Neuronal stem cell (in vitro differentiated cells): Measurements from ENCODE around the gene ASGR1.
"Not testable (repeated sequence)": the region's sequence is repeated elsewhere in the genome, so short reads cannot be mapped to it uniquely, and the experiment has no call there.

ENCODE experiments used
- DNase-seq: peaks from one replicate; pipeline ENCODE4 v3.0.0-alpha.2; 2013; ENCODE audit warnings: low spot score
- H2AFZ ChIP-seq: one replicate; pipeline ENCODE4 v1.6.1; 2013; ENCODE audit warnings: mild to moderate bottlenecking, low read length, inconsistent platforms
- H2AK5ac ChIP-seq: 2 replicates; pipeline ENCODE4 v1.6.1; 2013; ENCODE audit warnings: low read depth, mild to moderate bottlenecking, inconsistent platforms, low read length, moderate library complexity, mixed read lengths
- H2BK120ac ChIP-seq: 2 replicates; pipeline ENCODE4 v1.6.1; 2013; ENCODE audit warnings: low read depth, mild to moderate bottlenecking, inconsistent platforms, low read length, moderate library complexity, mixed read lengths
- H2BK12ac ChIP-seq: one replicate; pipeline ENCODE4 v1.6.1; 2013; ENCODE audit warnings: low read length, inconsistent platforms
- H2BK15ac ChIP-seq: 2 replicates; pipeline ENCODE4 v1.6.1; 2013; ENCODE audit warnings: mild to moderate bottlenecking, low read length, inconsistent platforms, mixed read lengths
- H2BK5ac ChIP-seq: one replicate; pipeline ENCODE4 v1.6.1; 2013; ENCODE audit warnings: inconsistent platforms, mild to moderate bottlenecking, low read length, moderate library complexity
- H3K14ac ChIP-seq: one replicate; pipeline ENCODE4 v1.6.1; 2013; ENCODE audit warnings: low read length, inconsistent platforms
- H3K18ac ChIP-seq: 2 replicates; pipeline ENCODE4 v1.6.1; 2013; ENCODE audit warnings: low read length, inconsistent platforms
- H3K23ac ChIP-seq: 2 replicates; pipeline ENCODE4 v1.6.1; 2013; ENCODE audit warnings: low read depth, mild to moderate bottlenecking, mixed read lengths, low read length, inconsistent platforms; ENCODE audit not compliant: poor library complexity
- H3K27ac ChIP-seq: replicated peaks from 3 replicates; pipeline ENCODE4 v1.5.1; 2013; ENCODE audit warnings: low read length, inconsistent platforms
- H3K27me3 ChIP-seq, 3 experiments: 2 replicates each; pipeline ENCODE4 v1.6.1; 2013; ENCODE audit warnings: low read length in 3 of 3, mild to moderate bottlenecking in 2 of 3, inconsistent platforms in 1 of 3, low read depth in 1 of 3, mixed read lengths in 1 of 3, moderate library complexity in 1 of 3; ENCODE audit not compliant: control insufficient read depth in 3 of 3, insufficient read depth in 3 of 3
- H3K36me3 ChIP-seq, 2 donors: replicated peaks in 1 of 2; 2 replicates each; pipeline ENCODE4 v1.6.1; 2013; ENCODE audit warnings: low read length in 2 of 2; ENCODE audit not compliant: control insufficient read depth in 2 of 2, insufficient read depth in 2 of 2
- H3K4ac ChIP-seq: 2 replicates; pipeline ENCODE4 v1.6.1; 2013; ENCODE audit warnings: inconsistent platforms, mild to moderate bottlenecking, low read length, moderate library complexity
- H3K4me1 ChIP-seq, 2 donors: 1 replicate in 1 of 2; 2 replicates in 1 of 2; pipeline ENCODE4 v1.6.1; 2013; ENCODE audit warnings: low read length in 2 of 2, low read depth in 1 of 2; ENCODE audit not compliant: control insufficient read depth in 2 of 2, insufficient read depth in 1 of 2
- H3K4me2 ChIP-seq: one replicate; pipeline ENCODE4 v1.6.1; 2013; ENCODE audit warnings: mild to moderate bottlenecking, low read length, inconsistent platforms; ENCODE audit not compliant: insufficient read depth, poor library complexity, severe bottlenecking
- H3K4me3 ChIP-seq, 2 donors: 2 replicates each; pipeline ENCODE4 v1.5.1; 2013; ENCODE audit warnings: low read length in 2 of 2, mild to moderate bottlenecking in 2 of 2, inconsistent platforms in 1 of 2, moderate library complexity in 1 of 2
- H3K79me1 ChIP-seq: one replicate; pipeline ENCODE4 v1.6.1; 2013; ENCODE audit warnings: low read depth, mild to moderate bottlenecking, inconsistent platforms, low read length, moderate library complexity
- H3K9ac ChIP-seq: one replicate; pipeline ENCODE4 v1.6.1; 2013; ENCODE audit warnings: mild to moderate bottlenecking, low read depth, low read length, inconsistent platforms; ENCODE audit not compliant: poor library complexity
- H3K9me3 ChIP-seq, 2 donors: replicated peaks in 1 of 2; 2 replicates each; pipeline versions ENCODE3 to v1.6.1; 2013; ENCODE audit warnings: low read length in 2 of 2, mild to moderate bottlenecking in 2 of 2, inconsistent platforms in 1 of 2, low read depth in 1 of 2, mixed read lengths in 1 of 2, moderate library complexity in 1 of 2; ENCODE audit not compliant: control insufficient read depth in 2 of 2, insufficient read depth in 1 of 2
- H4K8ac ChIP-seq: one replicate; pipeline ENCODE4 v1.6.1; 2013; ENCODE audit warnings: low read depth, mild to moderate bottlenecking, inconsistent platforms, low read length, moderate library complexity
- H4K91ac ChIP-seq: one replicate; pipeline ENCODE4 v1.6.1; 2013; ENCODE audit warnings: low read length, low read depth, mild to moderate bottlenecking, inconsistent platforms; ENCODE audit not compliant: poor library complexity
- WGBS, 2 donors: extraction: QIAGEN DNeasy Blood & Tissue Kit; methylation state at CpG; one replicate each; pipeline ENCODE4 v1.1.7; 2013; ENCODE audit warnings: missing lambda C conversion rate in 2 of 2, mixed read lengths in 1 of 2; ENCODE audit not compliant: insufficient read length in 2 of 2, insufficient replicate concordance in 1 of 2; ENCODE audit errors: extremely low coverage in 2 of 2; 5-methylcytosine and 5-hydroxymethylcytosine counted together

Gene ASGR1

DNA sequence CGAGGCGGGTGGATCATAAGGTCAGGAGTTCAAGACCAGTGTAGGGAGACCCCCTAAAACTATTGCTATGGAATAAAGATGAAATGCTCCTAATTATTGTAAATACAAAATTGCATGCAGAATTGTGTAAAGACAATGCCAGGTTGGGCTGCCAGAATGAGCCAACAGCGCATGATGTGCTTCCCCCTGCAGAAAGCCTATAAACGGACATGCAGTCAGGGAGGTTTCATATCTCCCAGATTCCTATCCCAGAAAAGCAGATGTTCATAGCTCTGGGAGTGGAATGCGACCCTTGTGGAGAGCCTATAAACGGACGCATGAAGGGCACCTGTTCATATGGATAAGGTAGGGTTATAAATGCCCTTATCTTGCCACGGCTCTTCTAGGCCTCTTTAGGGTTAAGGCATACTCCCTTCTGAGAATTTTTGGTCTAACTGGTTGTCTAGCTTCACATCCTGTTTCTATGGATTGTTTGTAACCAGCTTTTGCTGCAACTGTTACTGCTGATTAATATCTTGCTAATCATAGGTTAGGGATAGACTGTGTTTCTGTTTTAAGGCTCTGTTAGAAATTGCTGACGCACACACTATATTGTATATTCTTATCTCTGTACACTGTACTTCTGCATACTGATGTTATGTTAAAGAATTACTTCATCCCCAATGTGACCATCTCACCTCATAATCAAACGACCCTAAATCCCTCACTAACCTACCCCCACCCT lies 10.2 kb downstream of the ASGR1 start:
- H2BK12ac ChIP-seq, H2BK120ac ChIP-seq, H3K27me3 ChIP-seq, H3K4me1 ChIP-seq, H3K27ac ChIP-seq, H3K14ac ChIP-seq, DNase-seq, H4K91ac ChIP-seq, H2BK5ac ChIP-seq, H3K36me3 ChIP-seq, H3K79me1 ChIP-seq, H3K4me3 ChIP-seq, H2AK5ac ChIP-seq, H3K4ac ChIP-seq, H2AFZ ChIP-seq, H3K9me3 ChIP-seq, H3K4me2 ChIP-seq, H3K23ac ChIP-seq, H3K18ac ChIP-seq, H2BK15ac ChIP-seq, H4K8ac ChIP-seq, H3K9ac ChIP-seq: not testable (repeated sequence)
- no CpG with 5 or more reads among the region's 10 CpGs for WGBS, 2 donors

DNA sequence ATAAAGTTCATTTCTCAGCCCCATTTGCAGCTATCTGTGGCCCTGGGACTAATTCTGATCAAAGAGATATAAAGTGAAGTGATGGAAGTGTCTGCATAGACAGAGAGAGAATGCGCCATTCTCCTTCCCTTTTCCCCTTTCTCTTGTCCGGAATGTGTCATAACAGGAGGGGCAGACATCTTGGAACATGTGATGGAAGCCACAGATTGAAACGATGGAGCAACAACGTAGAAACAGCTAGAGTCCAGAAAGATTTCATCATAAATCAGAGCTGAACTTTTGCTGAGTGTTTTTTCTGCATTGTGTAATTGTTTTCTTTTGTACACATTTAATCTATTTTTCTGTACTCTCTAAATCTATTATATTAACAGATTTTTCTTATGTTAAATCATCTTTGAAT lies 11.3 kb downstream of the ASGR1 start:
- Histone ChIP-seq H2BK5ac (no peak overlapping the region), H3K36me3 (peaks cover 0 to 2% of the 10 kb centered on the region in 2 donors), H3K9me3 (no peaks in the 10 kb centered on the region), H4K91ac (no peak overlapping the region), H2AK5ac (no peak overlapping the region), H3K4me2 (no peak overlapping the region), H3K27ac (no peak overlapping the region), H3K23ac (no peak overlapping the region), H2AFZ (no peak overlapping the region), H4K8ac (no peak overlapping the region), H3K79me1 (no peaks in the 10 kb centered on the region), H3K4me1 (no peaks in the 10 kb centered on the region), H3K4ac (no peak overlapping the region), H3K9ac (no peak overlapping the region), H3K14ac (no peak overlapping the region), H2BK12ac (no peak overlapping the region), H2BK15ac (no peak overlapping the region), H3K18ac (no peak overlapping the region), H3K4me3 (no peak overlapping the region), H3K27me3 (peaks cover 0 to 2% (median 0%) of the 10 kb centered on the region in 3 experiments), H2BK120ac (no peak overlapping the region)
- no peak for DNase-seq
- WGBS, 2 donors: no CpG with 5 or more reads among the region's 4 CpGs

DNA sequence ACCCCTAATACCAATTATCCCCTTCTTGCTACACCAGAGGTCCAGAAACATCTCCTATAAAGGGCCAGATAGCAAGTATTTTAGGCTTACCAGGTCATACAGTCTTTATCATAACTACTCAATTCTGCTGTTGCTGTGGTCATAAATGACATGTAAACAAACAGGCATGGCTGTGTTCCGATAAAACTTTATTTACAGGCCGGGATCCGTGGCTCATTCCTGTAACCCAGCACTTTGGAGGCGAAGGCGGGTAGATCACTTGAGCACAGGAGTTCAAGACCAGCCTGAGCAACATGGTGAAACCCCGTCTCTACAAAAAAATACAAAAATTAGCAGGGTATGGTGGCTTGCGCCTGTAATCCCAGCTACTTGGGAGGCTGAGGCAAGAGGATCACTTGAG lies 12.3 kb downstream of the ASGR1 start:
- Histone ChIP-seq H2BK5ac (no peak overlapping the region), H2BK12ac (no peak overlapping the region)

DNA sequence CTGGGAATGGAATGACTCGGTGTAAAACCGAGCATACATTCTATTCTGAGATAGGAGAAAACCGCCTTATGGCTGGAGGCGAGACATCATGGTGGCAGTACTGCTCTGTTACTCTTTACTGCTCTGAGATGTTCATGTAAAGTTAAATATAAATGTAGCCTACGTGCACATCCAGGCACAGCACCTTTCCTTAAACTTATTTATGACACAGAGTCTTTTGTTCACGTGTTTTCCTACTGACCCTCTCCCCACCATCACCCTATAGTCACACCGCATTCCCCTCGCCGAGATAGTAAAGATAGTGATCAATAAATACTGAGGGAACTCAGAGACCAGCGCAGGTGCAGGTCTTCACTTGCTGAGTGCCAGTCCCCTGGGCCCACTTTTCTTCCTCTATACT lies 19.6 kb downstream of the ASGR1 start:
- not testable (repeated sequence) for H3K4me1 ChIP-seq, H2BK12ac ChIP-seq, H3K23ac ChIP-seq, H2AK5ac ChIP-seq, H2BK5ac ChIP-seq, H4K91ac ChIP-seq, H3K79me1 ChIP-seq, H3K36me3 ChIP-seq, H3K18ac ChIP-seq, H2BK120ac ChIP-seq, DNase-seq, H3K4me3 ChIP-seq, H3K14ac ChIP-seq, H2BK15ac ChIP-seq, H3K27me3 ChIP-seq, H4K8ac ChIP-seq, H3K9ac ChIP-seq, H3K4me2 ChIP-seq, H3K4ac ChIP-seq, H3K27ac ChIP-seq, H3K9me3 ChIP-seq
- peak overlapping the region; percentile 51 for H2AFZ ChIP-seq
- no CpG with 5 or more reads among the region's 10 CpGs for WGBS, 2 donors

More for the DNA sequence above, 12.3 kb downstream of the ASGR1 start:
- no peak overlapping the region for H3K4me3 ChIP-seq
- H3K36me3 ChIP-seq: no peaks in the 10 kb centered on the region
- WGBS, 2 donors: no CpG with 5 or more reads among the region's 7 CpGs
- no peak for DNase-seq
- no peaks in the 10 kb centered on the region for H3K79me1 ChIP-seq
- H3K4me2 ChIP-seq: no peak overlapping the region
- no peak overlapping the region for H3K23ac ChIP-seq
- no peak overlapping the region for H4K91ac ChIP-seq
- no peaks in the 10 kb centered on the region for H3K4me1 ChIP-seq
- no peak overlapping the region for H3K14ac ChIP-seq
- H3K27ac ChIP-seq: no peak overlapping the region
- no peak overlapping the region for H2AFZ ChIP-seq
- H3K18ac ChIP-seq: no peak overlapping the region
- H3K4ac ChIP-seq: no peak overlapping the region
- H2BK120ac ChIP-seq: no peak overlapping the region
- no peak overlapping the region for H3K9ac ChIP-seq
- H3K27me3 ChIP-seq: no peaks in the 10 kb centered on the region
- no peak overlapping the region for H2BK15ac ChIP-seq
- H3K9me3 ChIP-seq: no peaks in the 10 kb centered on the region
- no peak overlapping the region for H4K8ac ChIP-seq
- no peak overlapping the region for H2AK5ac ChIP-seq
